Uterus (tissue), 2 donors: ENCODE measurements around the gene EPHA4.

ENCODE experiments used
- CTCF ChIP-seq, 4 experiments: fragments of 200-600 bp in 2 of 4; fragments of 450-650 bp in 2 of 4; sonication (generic) in 2 of 4; IDR thresholded peaks; one replicate each; pipeline ENCODE4 v1.5.1; 2016 to 2019; ENCODE audit warnings: antibody characterized with exemption in 4 of 4, mild to moderate bottlenecking in 2 of 4, moderate library complexity in 1 of 4
- POLR2A ChIP-seq, 2 donors: fragments of 450-650 bp; IDR thresholded peaks; one replicate each; pipeline ENCODE4 v1.6.1; 2016; ENCODE audit warnings: antibody characterized with exemption in 2 of 2, mild to moderate bottlenecking in 1 of 2, moderate library complexity in 1 of 2

DNA sequence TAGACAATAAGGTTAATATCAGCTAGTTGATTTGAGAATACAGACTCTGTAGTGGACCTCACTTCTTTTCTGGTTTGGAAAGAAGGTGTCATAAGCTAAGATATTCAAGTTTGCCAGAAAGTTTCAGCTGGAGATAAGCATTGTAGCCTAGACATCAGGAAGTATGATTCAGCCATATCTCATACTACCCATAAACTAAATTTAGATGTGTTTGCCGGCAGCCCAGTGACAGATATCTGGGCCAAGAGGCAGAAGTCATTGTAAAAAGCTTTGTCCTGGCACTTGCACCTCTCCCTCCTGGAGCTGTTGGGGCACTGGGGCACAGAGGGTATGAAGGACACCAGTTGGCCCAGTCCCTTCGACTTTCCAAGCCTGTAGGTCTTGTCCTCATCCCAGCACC lies 128.0 kb downstream of the EPHA4 start:
- TF ChIP-seq CTCF (IDR thresholded peaks at IDR 0.05): no peak
- TF ChIP-seq POLR2A (IDR thresholded peaks at IDR 0.05): no peak
